DMS53 (cell line): Measurements from ENCODE around the gene HBZ.
"Not testable (repeated sequence)": the region's sequence is repeated elsewhere in the genome, so short reads cannot be mapped to it uniquely, and the experiment has no call there.

Experiments
- DNase-seq: peaks from one replicate; lab custom pipeline; 2025; lab: John Stamatoyannopoulos, UW

Gene HBZ

GRCh38 chr16:164827-165538, 12.5 kb downstream of the HBZ start:
- DNase-seq = no peak

GRCh38 chr16:165539-166374, 13.3 kb downstream of the HBZ start, which contains the start of gene HBM:
HBM (plus strand) TSS chr16:165978; CDS start chr16:165998, 20 bp downstream.
- DNase-seq = peak; percentile 40

GRCh38 chr16:166375-167121, 14.1 kb downstream of the HBZ start:
- no peak for DNase-seq

- no peak for DNase-seq
Measured at GRCh38 chr16:167122-167690, 14.8 kb downstream of the HBZ start.

- no peak for DNase-seq
Measured at GRCh38 chr16:168424-168823, 16.0 kb downstream of the HBZ start.

- DNase-seq = no peak
Measured at GRCh38 chr16:169014-169413, 16.6 kb downstream of the HBZ start.

GRCh38 chr16:170088-170507, 17.7 kb downstream of the HBZ start:
- not testable (repeated sequence) for DNase-seq

GRCh38 chr16:170788-171187, 18.3 kb downstream of the HBZ start:
- DNase-seq = no peak

- not testable (repeated sequence) for DNase-seq
Measured at GRCh38 chr16:172374-172941, 20.0 kb downstream of the HBZ start, which contains the start of gene HBA2. HBA2 (plus strand) TSS chr16:172876; CDS start chr16:172913, 37 bp downstream.

GRCh38 chr16:173211-173854, 20.9 kb downstream of the HBZ start:
- not testable (repeated sequence) for DNase-seq

GRCh38 chr16:173928-174769, 21.7 kb downstream of the HBZ start:
- DNase-seq = not testable (repeated sequence)

- peak; percentile 45 for DNase-seq
Measured at GRCh38 chr16:175011-175949, 22.8 kb downstream of the HBZ start.

- DNase-seq = not testable (repeated sequence)
Measured at GRCh38 chr16:176006-176405, 23.6 kb downstream of the HBZ start.

GRCh38 chr16:176477-177382, 24.3 kb downstream of the HBZ start, which contains the start of gene HBA1:
HBA1 (plus strand) TSS chr16:176680; CDS start chr16:176717, 37 bp downstream.
- not testable (repeated sequence) for DNase-seq

GRCh38 chr16:177394-177822, 25.0 kb downstream of the HBZ start:
- DNase-seq = peak; percentile 19

- DNase-seq = peak; percentile 68
Measured at GRCh38 chr16:177981-178667, 25.7 kb downstream of the HBZ start.

- DNase-seq = no peak
Measured at GRCh38 chr16:178668-179015, 26.2 kb downstream of the HBZ start.
